ENCODE results near the gene GINS3.

Gene GINS3

DNA sequence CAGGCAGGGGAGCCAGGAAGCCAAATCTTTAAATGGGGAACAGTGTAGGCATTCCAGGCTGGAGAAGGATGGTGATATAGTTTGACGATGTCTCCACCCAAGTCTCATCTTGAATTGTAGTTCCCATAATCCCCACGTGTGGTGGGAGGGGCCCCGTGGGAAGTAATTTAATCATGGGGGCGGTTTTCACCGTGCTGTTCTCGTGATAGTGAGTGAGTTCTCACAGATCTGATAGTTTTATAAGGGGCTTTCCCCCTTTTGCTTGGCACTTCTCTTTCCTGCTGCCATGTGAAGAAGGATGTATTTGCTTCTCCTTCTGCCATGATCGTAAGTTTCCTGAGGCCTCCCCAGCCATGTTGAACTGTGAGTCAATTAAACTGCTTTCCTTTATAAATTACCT is 28.8 kb downstream of the GINS3 start:
- Histone ChIP-seq H3K36me3 (no peaks in the 10 kb centered on the region), H3K4me1 (peaks cover 89% of the 10 kb centered on the region), H3K27me3 (no peaks in the 10 kb centered on the region), H3K27ac (no peak overlapping the region), H3K9ac (no peak overlapping the region), H3K4me2 (peak overlapping the region; percentile 73), H4K20me1 (no peaks in the 10 kb centered on the region), H3K9me3 (no peaks in the 10 kb centered on the region), H3K4me3 (no peak overlapping the region)
- TF ChIP-seq Cebpa-rat (IDR thresholded peaks at IDR 0.05), result no peak

DNA sequence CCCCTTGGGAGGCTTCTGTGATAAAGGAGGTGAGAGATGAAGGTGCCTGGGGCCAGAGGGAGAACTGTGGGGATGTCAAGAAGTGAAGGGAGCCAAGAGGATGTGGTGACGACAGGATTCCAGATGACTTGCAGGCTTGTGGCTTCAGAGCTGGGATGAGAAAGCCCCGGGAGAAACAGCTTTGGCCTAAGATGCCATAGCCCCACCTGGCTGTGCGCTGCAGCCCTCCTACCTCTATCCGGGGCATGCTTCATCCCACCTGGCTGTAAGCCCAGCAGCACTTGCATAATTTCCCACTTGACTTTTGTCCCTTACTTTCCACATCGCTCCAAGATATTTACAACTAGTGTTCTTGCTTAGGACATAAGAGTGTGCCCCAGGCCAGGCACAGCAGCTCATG is 29.3 kb downstream of the GINS3 start:
- H3K27ac ChIP-seq, result no peak overlapping the region
- peak overlapping the region; percentile 73 for H3K4me2 ChIP-seq
- no peaks in the 10 kb centered on the region for H3K27me3 ChIP-seq
- H3K9me3 ChIP-seq, result no peaks in the 10 kb centered on the region
- no peak overlapping the region for H3K4me3 ChIP-seq
- H4K20me1 ChIP-seq, result no peaks in the 10 kb centered on the region
- TF ChIP-seq Cebpa-rat (IDR thresholded peaks at IDR 0.05), result no peak
- H3K9ac ChIP-seq, result no peak overlapping the region
- H3K36me3 ChIP-seq, result no peaks in the 10 kb centered on the region
- peaks cover 89% of the 10 kb centered on the region for H3K4me1 ChIP-seq

DNA sequence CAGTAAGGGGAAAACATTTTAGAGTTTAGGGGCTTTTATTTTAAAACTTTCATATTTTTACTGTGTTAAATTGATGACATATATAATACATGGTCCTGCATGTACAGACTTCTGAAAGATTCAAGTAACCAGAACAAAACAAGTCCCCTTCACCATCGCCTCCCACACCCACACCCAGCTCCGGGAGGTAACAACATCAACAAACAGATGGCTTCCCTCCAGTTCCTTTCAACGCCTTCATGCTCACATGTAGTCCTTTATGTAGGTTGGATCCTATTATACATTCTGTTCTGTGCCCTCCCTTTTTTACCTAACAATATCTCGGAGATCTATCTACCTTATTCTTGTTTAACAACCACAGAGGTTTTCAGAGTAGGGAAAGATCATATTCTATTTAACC is 30.5 kb downstream of the GINS3 start:
- no peak overlapping the region for H3K27ac ChIP-seq
- H3K36me3 ChIP-seq, result no peaks in the 10 kb centered on the region
- H3K9me3 ChIP-seq, result no peaks in the 10 kb centered on the region

DNA sequence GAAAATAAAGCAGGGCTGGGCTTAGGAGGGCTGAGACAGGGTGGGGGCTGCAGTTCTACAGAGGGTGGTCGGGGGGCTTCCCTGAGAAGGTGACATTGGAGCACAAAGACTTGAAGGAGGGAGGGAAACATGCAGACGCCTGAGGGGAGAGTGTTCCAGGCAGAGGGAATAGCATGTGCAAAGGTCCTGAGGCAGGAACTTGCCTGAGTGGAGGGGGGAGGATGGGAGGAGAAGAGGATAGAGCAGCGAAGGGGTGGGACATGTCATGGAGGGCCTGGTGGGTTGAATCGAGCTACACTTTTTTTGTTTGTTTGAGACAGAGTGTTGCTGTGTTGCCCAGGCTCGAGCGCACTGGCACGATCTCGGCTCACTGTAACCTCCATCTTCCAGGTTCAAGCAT is 33.0 kb downstream of the GINS3 start:
- Histone ChIP-seq H4K20me1 (no peaks in the 10 kb centered on the region), H3K27ac (peak overlapping the region; percentile 76), H3K9ac (peak overlapping the region; percentile 25; the same call in 1 of the 2 replicates), H3K4me2 (peak overlapping the region; percentile 68), H3K4me1 (peaks cover 89% of the 10 kb centered on the region), H3K27me3 (no peaks in the 10 kb centered on the region), H3K4me3 (no peak overlapping the region), H3K36me3 (no peaks in the 10 kb centered on the region), H3K9me3 (no peaks in the 10 kb centered on the region)
- TF ChIP-seq Cebpa-rat (IDR thresholded peaks at IDR 0.05), result no peak

More for the DNA sequence above, 30.5 kb downstream of the GINS3 start:
- Histone ChIP-seq H3K9ac (no peak overlapping the region), H3K4me3 (no peak overlapping the region), H3K4me1 (peaks cover 89% of the 10 kb centered on the region), H3K4me2 (peak overlapping the region; percentile 73), H3K27me3 (no peaks in the 10 kb centered on the region), H4K20me1 (no peaks in the 10 kb centered on the region)
- no peak for TF ChIP-seq Cebpa-rat (IDR thresholded peaks at IDR 0.05)

DNA sequence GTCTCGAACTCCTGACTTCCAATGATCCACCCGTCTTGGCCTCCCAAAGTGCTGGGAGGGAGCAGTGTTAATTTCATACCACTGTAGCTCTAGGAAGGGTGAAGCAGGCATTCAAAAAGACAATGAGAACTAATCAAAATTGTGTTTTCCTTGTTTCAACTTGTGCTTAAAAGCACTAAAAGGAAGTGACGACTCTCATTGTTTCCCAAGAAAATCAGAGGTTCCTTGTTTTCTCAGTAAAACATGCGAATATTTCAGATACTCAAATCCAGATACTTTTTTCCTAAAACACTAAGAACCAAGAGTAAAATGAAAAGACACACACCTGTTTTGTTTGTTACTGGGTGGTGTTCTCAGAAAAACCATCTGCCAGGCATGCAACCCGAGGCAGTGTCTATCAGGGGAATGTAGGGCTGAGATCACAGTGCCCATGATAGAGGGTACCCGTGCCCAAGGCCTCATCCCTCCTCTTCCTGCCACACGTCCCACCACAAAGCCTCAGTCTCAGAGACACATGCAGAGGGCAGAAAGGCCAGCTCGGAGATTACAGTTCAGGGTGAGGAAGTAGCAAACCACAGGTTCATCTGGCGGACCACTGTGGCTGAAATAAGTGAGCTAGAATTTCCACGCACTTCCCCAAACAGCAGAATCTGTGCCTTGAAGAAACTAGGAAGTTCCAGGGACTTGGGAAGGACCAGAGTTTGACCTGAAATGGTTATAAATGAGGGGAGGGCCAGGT is 33.7 kb downstream of the GINS3 start:
- peak overlapping the region; percentile 68 for H3K4me2 ChIP-seq
- TF ChIP-seq Cebpa-rat (IDR thresholded peaks at IDR 0.05), result no peak
- peak overlapping the region; percentile 25; the same call in 1 of the 2 replicates for H3K9ac ChIP-seq
- H3K27ac ChIP-seq, result peak overlapping the region; percentile 76
- no peaks in the 10 kb centered on the region for H3K9me3 ChIP-seq
- H3K4me3 ChIP-seq, result no peak overlapping the region
- H3K27me3 ChIP-seq, result no peaks in the 10 kb centered on the region
- H3K36me3 ChIP-seq, result no peaks in the 10 kb centered on the region
- H3K4me1 ChIP-seq, result peaks cover 89% of the 10 kb centered on the region
- H4K20me1 ChIP-seq, result no peaks in the 10 kb centered on the region

DNA sequence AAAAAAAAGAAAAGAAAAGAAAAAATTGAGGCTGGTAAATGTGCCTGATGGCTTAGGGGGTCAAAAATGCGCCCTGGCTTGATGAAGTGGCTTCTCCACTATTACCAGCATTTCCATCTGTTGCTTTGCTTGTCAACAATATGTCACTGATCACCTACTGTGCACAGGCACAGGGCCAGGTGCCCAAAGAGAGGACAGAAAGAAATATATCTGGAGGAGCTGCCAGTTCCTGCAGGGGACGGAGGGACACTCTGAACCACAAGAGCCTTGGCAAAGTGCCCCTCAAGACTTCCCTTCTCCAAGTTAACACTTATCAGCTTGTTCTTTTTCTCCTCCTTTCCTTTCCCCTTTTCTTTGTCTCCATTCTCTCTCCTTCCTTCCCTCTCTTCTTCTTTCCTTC is 34.7 kb downstream of the GINS3 start:
- Histone ChIP-seq H3K4me3 (no peak overlapping the region), H3K36me3 (no peaks in the 10 kb centered on the region), H3K27me3 (no peaks in the 10 kb centered on the region), H3K9ac (no peak overlapping the region), H4K20me1 (no peaks in the 10 kb centered on the region), H3K9me3 (no peaks in the 10 kb centered on the region), H3K4me1 (peaks cover 89% of the 10 kb centered on the region), H3K27ac (peak overlapping the region; percentile 14; the same call in 1 of the 2 replicates), H3K4me2 (peak overlapping the region; percentile 68)
- TF ChIP-seq Cebpa-rat (IDR thresholded peaks at IDR 0.05), result no peak

DNA sequence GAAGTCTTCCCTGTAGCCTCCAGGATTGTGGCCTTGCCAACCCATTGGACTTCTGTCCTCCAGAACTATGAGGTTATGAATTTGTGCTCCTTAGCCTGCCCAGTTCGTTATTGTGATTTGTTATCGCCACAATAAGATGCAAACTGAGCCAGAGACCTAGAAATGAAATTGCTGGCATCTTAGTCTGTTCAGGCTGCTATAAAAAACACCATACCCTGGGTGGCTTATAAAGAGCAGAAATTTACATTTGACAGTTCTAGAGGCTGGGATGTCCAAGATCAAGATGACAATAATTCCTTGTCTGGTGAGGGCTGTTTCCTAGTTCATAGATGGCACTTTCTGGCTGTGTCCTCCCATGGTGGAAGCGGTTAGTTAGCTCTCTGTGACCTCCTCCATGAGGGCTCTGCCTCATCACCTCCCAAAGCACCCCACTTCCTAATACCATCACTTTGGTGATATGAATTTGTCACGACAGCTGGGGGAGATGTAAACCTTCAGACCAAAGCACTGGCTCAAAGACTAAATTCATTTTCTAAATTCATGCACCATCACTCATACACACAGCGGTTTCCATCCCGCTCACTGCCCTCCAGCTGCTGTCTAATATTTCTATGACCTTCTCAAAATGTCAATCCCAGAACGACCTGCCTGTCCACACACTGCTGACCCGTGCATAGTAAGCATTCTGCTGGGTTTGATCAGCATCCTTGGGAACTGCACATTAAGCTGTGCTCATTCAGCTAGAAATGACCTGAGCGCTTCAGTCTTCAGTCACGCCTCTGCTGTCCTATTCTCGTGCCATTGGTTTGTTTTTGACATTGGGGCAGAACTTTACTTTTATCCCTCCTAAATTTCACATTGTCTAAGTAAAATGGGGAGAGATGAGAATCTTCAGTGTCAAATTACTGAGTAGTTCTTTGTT is 36.6 kb downstream of the GINS3 start:
- H3K4me3 ChIP-seq, result no peak overlapping the region
- H3K4me1 ChIP-seq, result peaks cover 91% of the 10 kb centered on the region
- H3K9ac ChIP-seq, result no peak overlapping the region
- no peak for TF ChIP-seq Cebpa-rat (IDR thresholded peaks at IDR 0.05)
- H3K9me3 ChIP-seq, result peaks cover 8% of the 10 kb centered on the region; the same call in 1 of the 2 replicates
- H4K20me1 ChIP-seq, result no peaks in the 10 kb centered on the region
- no peak overlapping the region for H3K27ac ChIP-seq
- no peaks in the 10 kb centered on the region for H3K36me3 ChIP-seq
- no peaks in the 10 kb centered on the region for H3K27me3 ChIP-seq
- H3K4me2 ChIP-seq, result peak overlapping the region; percentile 68

DNA sequence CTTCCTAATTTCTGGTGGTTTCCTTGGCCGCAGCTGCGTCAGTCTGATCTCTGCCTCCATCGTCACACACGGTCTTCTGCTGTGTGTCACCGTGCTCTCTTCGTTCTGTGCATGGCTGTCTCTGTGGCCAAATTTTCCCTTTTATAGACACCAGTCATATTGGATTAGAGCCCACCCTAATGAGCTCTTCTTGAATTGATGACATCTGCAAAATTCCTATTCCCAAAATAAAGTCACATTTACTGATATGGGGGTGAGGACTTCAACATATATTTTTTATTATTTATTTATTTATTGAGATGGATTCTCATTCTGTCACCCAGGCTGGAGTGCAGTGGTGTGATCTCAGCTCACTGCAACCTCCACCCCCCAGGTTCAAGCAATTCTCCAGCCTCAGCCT is 38.4 kb downstream of the GINS3 start:
- Histone ChIP-seq H3K27ac (no peak overlapping the region), H3K9me3 (peaks cover 21% of the 10 kb centered on the region), H3K4me1 (peaks cover 80% of the 10 kb centered on the region), H3K27me3 (no peaks in the 10 kb centered on the region), H3K4me2 (peak overlapping the region; percentile 68), H4K20me1 (no peaks in the 10 kb centered on the region), H3K4me3 (no peak overlapping the region), H3K36me3 (no peaks in the 10 kb centered on the region), H3K9ac (no peak overlapping the region; the same call in 1 of the 2 replicates)
- no peak for TF ChIP-seq Cebpa-rat (IDR thresholded peaks at IDR 0.05)

DNA sequence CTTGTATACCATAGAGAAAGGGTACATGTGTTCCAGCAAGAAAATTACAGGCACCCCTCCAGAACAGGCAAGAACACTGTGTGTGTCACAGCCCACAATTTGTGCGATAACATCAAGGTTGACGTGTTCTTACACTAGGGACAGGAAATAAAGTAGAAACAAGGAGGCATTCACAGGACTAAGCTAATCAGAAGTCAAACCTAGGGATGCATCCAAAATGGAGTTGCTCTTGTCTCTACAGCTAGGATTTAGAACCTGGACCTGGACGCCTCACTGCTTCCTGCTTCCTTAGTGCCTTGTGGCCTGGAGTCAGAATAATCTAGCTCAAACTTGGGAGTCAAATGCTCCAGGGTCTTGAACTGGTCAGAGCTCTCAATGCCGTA is 41.3 kb downstream of the GINS3 start:
- no peaks in the 10 kb centered on the region for H3K27me3 ChIP-seq
- no peaks in the 10 kb centered on the region for H3K36me3 ChIP-seq
- TF ChIP-seq Cebpa-rat (IDR thresholded peaks at IDR 0.05), result no peak
- H3K4me2 ChIP-seq, result no peak overlapping the region
- peak overlapping the region; percentile 14; the same call in 1 of the 2 replicates for H3K27ac ChIP-seq
- no peak overlapping the region for H3K4me3 ChIP-seq
- H4K20me1 ChIP-seq, result no peaks in the 10 kb centered on the region
- peaks cover 30% of the 10 kb centered on the region for H3K9me3 ChIP-seq
- no peak overlapping the region for H3K9ac ChIP-seq
- H3K4me1 ChIP-seq, result peaks cover 80% of the 10 kb centered on the region

DNA sequence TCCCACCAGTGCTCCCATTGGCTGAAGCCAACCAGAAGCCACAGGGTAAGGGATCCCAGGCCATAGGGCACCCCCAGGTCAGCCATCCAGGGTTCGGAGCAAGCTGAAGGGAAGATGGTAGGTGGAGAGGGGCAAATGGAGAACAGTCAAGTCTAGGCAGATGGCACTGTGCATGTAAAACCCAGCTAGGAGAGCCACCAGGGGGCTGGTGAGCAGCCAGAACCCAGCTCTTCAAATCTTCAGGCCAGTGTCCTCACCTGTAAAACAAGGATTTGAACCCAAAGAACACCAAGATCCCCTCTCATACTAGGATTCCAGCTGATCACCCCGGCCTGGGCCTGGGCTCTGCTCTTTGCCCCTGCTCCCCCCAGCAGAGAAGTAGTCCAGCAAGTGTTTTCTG is 43.5 kb downstream of the GINS3 start:
- no peak for TF ChIP-seq Cebpa-rat (IDR thresholded peaks at IDR 0.05)
- peaks cover 77% of the 10 kb centered on the region for H3K4me1 ChIP-seq
- H3K4me2 ChIP-seq, result peak overlapping the region; percentile 18
- H3K27me3 ChIP-seq, result no peaks in the 10 kb centered on the region
- H3K9me3 ChIP-seq, result peaks cover 30% of the 10 kb centered on the region
- no peak overlapping the region for H3K4me3 ChIP-seq
- no peaks in the 10 kb centered on the region for H3K36me3 ChIP-seq
- H4K20me1 ChIP-seq, result no peaks in the 10 kb centered on the region
- H3K9ac ChIP-seq, result no peak overlapping the region
- peak overlapping the region; percentile 49; the same call in 1 of the 2 replicates for H3K27ac ChIP-seq

All from BLaER1 (cell line).